GM19099 (cell line): ENCODE results near the gene MMP17.

Experiments
- POLR2A ChIP-seq: IDR thresholded peaks from 3 replicates; pipeline ENCODE4 v1.6.1; 2011; ENCODE audit warnings: low read depth; ENCODE audit not compliant: insufficient read length; ENCODE audit errors: extremely low read depth

Gene MMP17

DNA sequence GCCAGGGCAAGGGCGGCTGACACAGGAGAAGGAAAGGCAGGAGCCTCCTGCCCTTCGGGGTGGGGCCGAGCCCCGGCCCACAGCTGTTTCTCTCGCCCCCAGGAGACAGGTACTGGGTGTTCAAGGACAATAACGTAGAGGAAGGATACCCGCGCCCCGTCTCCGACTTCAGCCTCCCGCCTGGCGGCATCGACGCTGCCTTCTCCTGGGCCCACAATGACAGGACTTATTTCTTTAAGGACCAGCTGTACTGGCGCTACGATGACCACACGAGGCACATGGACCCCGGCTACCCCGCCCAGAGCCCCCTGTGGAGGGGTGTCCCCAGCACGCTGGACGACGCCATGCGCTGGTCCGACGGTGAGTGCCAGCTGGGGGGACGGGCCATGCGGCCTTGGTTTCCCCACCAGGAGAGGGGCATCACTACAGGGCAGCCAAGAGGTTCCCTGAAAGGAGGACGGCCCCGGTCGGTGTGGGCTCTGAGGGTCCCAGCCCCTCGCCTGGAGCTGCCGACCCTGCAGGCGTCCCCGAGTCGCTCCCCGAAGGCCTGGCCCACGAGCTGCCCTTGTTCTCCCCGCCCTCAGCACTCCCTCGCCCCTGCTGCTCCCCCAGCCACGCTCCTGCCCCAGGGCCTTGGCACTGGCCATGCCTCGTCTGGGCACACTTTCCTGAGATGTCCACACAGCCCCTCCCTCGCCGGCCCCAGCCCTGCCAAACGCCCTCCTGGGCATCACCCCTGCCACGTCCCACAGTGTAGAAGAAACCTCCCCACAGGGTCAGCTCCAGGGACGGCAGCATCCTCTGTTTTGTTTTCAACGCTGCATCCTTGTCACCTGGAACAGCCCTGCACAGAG, 21.7 kb downstream of the MMP17 start:
- TF ChIP-seq POLR2A: no peak

DNA sequence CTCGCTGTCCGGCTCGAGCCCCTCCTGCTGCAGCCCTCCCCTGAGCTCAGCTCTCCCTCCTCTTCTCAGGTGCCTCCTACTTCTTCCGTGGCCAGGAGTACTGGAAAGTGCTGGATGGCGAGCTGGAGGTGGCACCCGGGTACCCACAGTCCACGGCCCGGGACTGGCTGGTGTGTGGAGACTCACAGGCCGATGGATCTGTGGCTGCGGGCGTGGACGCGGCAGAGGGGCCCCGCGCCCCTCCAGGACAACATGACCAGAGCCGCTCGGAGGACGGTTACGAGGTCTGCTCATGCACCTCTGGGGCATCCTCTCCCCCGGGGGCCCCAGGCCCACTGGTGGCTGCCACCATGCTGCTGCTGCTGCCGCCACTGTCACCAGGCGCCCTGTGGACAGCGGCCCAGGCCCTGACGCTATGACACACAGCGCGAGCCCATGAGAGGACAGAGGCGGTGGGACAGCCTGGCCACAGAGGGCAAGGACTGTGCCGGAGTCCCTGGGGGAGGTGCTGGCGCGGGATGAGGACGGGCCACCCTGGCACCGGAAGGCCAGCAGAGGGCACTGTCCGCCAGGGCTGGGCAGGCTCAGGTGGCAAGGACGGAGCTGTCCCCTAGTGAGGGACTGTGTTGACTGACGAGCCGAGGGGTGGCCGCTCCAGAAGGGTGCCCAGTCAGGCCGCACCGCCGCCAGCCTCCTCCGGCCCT, 22.8 kb downstream of the MMP17 start:
- no peak for TF ChIP-seq POLR2A

DNA sequence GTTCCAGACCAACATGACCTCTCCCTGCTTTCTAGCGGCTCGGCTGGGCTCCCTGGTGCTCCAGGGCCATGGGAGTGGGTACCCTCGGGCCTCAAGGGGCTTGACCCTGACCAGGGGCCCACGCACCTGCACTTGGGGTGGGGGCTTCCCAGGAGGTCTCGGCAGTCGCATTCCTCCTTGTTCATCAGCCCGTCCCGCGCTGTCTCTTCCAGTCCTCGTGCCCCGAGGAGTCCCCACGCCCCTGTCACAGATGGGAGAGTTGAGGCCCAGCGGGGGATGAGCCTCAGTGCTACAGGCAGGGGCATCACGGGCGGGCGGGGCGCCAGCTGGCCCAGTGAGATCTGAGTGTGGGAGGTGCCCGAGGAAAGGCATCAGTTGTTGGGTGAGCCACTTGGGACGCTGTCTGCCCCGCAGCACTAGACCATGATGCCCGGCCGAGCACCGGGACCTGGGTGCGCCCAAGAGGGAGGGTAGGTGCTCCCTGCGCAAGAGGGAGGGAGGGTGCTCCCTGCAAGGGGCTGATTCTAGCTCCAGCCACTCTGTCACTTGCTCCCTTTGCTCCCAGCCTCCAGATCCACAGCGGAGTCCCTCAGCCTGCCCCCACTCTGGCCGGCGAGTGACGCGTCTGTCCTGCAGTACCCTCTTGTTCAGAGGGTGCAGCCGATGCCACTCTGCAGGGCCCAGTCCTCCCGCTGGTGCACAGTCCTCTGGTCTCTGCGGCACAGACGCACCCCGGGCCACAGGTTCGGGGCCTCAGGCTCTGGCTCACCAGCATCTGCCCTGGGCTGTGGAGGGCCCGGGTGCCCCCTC, 23.8 kb downstream of the MMP17 start:
- TF ChIP-seq POLR2A: no peak

DNA sequence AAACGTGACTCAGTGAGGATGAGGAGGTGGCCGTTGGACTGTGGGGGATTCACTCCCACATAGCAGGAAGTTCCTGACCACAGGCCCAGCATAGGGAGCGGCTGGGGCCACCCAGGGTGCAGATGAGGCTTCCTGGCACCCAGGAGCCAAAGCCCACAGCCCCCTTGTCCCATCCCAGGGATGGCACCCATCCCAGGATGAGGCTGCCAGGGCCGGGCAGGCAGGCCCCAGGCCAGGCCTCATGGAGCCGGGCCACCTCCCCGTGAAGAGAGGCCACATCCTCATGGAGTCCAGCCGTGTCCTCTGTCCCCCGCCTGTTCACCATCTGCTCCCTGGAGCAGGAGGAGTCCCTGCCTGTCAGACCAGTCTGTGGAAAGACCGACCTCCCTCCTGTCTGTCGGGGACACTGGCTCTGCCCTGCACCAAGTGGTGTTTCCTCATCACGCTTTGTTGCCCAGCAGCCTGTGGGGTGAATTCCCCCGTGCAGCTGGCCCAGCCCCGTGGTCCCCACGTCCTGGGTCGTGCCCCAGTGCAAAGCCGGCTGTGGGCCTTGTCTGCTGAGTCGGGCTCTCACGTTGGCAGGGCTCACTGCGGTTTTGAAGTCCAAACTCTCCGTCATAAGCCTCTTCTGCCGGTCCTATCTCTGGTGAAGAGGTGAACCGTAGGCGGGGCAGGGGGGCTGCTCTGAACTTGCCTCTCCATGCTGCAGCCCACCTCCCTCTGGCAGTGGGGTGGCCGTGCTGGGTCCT, 24.5 kb downstream of the MMP17 start:
- TF ChIP-seq POLR2A: no peak

DNA sequence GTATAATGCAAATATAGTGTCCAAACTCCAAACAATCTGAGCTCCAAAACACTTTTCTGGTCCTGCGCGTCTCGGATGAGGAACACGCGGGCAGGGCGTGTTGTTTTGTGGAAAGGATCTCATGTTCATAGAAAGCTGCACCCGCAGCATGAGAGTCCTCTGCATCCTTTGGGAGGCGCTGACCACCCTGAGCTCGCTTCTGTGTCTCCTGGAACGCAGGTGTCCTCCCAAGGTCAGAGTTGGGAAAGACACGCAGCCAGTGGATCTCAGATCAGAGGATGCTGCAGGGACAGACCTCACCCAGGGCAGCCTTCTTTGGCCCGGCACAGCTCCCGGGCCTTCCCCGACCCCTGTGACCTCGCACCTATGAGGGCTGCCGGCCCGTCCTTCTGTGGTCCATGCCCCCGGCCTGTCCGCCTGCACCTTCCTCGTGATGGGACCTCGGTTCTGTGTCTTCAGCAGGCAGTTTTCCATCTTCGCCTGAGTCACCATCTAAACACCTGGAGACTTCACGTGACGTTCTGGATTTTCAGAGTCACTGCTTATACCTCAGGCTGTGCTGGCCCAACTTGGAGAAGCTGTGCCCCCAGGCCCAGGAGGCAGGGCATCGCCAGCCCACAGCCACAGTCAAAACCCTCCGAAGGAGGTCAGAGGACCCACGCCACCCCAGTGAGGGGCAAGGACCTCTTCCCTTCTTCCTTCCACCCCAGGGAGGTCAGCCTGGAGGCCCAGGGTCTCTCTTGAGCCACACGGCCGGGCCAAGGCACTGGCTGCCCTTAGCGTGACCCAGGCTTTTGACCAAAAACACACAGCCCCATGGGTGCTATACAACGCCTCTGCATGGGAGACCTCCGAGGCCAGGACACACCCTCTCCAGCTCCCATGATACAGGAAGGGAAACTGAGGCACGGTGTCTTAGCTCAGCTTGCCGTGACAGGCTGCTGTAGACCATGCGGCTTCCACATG, 25.9 kb downstream of the MMP17 start:
- no peak for TF ChIP-seq POLR2A

DNA sequence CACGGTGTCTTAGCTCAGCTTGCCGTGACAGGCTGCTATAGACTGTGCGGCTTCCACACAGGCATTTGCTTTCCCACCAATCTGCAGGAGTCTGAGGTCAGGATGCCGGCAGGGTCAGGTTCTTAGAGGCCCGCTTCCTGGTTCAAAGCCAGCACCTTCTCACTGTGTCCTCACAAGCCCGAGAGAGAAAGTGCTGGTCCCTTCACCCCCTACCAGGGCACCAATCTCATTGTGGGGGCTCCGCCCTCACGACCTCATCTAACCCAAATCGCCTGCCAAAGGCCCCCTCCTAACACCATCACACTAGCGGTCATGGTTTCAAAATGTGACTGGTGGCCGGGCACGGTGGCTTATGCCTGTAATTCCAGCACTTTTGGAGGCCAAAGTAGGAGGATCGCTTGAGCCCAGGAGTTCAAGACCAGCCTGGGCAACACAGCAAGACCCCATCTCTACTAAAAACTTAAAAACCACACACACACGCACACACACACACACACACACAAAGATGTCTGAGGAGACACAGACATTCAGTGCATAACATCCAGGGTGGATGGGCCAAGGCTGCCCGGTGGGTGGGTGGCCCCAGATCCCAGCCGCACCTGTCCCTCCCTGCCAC, 26.8 kb downstream of the MMP17 start:
- TF ChIP-seq POLR2A: no peak

DNA sequence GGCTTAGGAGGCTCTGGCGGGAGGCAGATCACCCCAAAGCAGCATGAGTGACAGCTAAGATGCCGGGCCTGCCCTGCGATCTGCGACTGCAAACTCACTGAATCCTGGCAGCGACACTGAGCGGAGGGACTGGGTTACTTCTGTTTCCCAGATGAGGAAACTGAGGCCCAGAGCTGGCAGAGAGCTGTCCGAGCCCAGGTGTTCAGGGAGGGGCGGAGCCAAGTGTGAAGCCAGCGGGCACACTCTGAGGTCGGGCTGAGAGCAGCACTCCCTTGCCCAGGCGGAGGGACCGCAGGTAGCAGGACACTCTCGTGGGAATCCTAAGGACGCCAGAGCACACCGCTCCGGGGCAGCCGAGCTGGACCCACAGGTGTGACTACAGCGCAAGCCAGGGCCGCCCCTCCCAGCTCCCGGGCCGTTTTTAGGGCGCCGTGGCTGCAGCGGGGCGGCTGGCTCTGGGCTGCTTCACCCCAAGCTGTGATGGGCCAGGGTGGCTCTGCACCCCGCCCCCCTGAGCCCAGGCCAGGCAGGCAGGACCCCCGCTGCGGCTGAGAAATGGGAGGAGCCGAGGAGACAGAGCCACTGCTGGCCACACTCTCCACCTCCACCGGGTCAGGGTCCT, 27.4 kb downstream of the MMP17 start:
- TF ChIP-seq POLR2A: no peak

DNA sequence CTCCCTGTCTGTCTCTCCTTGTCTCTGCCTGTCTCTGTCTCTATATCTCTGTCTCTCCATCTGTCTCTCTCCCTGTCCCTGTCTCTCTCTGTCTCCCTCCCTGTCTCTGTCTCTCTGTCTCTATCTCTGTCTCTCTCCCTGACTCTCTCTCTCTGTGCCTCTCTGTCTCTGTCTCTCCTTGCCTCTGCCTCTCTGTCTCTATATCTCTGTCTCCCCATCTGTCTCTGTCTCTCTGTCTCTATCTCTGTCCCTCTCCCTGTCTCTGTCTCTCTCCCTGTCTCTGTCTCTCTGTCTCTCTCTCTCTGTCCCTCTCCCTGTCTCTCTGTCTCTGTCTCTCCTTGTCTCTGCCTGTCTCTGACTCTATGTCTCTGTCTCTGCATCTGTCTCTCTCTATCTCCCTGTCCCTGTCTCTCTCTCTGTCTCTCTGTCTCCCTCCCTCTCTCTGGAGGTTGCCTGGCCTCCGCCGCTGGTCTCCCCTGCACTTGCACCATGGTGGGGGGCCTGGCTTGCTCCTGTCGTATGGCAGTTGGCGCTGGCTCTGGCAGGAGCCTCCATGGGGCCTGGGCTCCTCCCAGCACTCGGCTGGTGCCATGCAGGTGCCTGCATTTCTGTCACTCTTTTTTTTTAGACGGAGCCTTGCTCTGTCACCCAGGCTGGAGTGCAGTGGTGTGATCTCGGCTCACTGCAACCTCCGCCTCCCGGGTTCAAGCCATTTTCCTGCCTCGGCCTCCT, 28.3 kb downstream of the MMP17 start:
- no peak for TF ChIP-seq POLR2A

DNA sequence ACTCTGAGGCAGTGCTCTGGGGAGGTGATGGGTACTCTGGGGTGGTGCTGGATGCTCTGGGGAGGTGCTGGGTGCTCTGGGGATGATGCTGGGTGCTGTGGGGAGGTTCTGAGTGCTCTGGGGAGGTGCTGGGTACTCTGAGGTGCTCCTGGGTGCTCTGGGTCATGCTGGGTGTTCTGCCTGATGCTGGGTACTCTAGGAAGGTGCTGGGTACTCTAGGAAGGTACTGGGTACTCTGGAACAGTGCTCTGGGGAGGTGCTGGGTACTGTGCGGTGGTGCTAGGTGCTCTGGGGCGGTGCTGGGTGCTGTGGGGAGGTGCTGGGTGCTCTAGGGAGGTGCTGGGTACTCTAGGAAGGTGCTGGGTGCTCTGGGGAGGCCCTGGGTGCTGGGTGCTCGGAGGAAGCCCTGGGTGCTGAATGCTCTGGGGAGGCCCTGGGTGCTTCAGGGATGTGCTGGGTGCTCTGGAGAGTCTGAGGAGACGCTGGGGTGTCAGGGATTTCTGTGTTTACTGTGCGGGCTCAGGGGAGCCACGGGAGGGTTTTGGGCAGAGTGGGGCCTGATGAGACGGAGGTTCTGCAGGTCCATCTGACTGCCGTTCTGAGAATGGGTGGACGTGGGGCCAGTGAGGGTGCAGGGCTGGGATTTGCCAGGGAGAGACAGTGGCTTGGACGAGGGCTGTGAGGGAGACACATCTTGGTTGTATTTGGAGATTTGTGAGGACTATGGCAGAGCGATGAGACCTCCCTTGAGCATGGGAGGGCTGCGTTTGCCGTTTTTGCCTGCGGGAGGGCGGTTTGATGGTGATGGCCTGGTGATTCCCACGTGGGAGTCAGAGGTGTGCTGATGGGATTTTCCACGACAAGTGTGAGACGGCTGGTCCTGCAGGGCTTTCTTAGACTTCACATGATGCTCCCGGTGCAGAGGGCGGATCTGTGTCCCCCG, 30.0 kb downstream of the MMP17 start:
- no peak for TF ChIP-seq POLR2A

DNA sequence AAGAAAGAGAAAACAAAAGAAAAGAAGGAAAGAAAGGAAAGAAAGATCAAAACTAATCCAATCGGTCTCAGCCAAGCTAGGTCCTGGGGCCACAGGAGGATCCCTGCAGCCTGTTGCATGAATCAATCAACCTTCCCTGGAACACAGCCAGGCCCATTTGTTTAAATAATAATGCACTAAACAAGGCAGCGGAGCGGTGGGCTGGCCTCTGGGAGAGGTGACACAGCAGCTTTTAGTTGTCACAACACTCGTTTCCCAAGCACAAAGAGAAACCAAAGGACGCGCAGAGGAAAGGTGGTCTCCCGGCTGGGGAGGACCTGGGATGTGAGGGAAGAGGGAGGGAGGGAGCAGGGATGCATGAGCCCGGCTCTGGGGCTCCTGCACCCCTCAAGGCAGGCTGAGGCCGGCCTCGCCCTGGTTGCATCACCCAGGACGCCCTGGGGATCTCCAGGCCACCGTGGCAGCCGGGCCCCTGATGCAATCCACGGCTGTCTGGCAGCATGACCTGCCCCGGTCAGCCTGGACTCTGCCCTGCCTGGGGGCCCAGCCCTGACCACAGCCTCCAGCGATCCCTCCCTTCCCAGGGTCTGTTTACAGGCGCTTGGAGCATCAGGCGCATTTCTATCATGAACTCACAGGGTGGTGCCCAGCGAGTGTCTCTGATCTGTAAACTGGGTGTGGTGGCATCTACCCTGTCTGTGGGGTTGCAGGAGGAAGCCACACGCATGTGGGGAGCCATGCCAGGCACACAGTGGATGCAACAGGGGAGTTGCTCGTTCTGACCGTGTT, 32.5 kb downstream of the MMP17 start:
- no peak for TF ChIP-seq POLR2A
